GM23248 (cell line): ENCODE measurements around the gene EIF5.

Experiments
- EZH2 ChIP-seq: fragments of 200-600 bp; sonication (generic); IDR thresholded peaks from 2 replicates; pipeline ENCODE4 v1.6.1; 2018; ENCODE audit warnings: antibody characterized with exemption, mild to moderate bottlenecking; ENCODE audit not compliant: insufficient read depth, poor library complexity, severe bottlenecking
- EZH2phosphoT487 ChIP-seq: fragments of 200-600 bp; sonication (generic); IDR thresholded peaks from 2 replicates; pipeline ENCODE4 v1.6.1; 2018; ENCODE audit warnings: antibody characterized with exemption, moderate library complexity, mild to moderate bottlenecking, low read depth; ENCODE audit not compliant: insufficient read depth

DNA sequence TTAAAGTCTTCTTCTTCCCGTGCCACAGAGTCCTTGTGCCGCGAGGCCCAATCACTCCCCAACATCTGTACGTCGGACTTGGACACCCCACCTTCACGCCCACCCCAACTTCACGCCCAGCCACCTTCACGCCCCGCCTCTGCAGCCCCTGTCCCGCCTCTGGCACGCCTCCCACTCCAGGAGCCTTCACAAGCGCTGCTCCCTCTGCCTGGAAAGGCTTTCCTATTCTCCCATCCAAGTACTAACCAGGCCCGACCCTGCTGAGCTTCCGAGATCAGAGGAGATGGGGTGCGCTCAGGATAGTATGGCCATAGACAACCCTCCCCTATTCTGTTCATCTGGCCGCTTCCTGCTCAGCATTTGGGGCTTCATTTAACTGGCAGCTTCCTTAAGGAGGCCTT, 17.3 kb upstream of the EIF5 start:
- TF ChIP-seq EZH2phosphoT487 (no peak), EZH2 (no peak)
